ENCODE measurements around the gene SETDB2.

SETDB2 gene

DNA sequence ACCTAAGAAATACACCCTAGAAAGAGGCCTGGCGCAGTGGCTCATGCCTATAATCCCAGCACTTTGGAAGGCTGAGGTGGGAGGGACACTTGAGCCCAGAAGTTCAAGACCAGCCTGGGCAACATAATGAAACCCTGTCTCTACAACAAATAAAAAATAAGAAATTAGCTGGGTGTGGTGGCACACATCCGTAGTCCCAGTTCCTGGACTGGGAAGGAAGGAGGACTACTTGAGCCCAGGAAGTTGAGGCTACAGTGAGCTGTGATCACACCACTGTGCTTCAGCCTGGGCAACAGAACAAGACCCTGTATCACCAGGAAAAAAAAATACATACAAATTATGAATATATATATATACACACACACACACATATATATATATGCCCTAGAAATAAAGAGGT is 94.3 kb downstream of the SETDB2 start:
- Histone ChIP-seq H3K27ac (no peak overlapping the region), H3K36me3 (replicated peaks) (peaks cover 3% of the 10 kb centered on the region), H3K27me3 (replicated peaks) (no peaks in the 10 kb centered on the region), H3K4me3 (ENCODE audit: low read depth, low read length) (no peak overlapping the region)
- TF ChIP-seq, protein P1, sequence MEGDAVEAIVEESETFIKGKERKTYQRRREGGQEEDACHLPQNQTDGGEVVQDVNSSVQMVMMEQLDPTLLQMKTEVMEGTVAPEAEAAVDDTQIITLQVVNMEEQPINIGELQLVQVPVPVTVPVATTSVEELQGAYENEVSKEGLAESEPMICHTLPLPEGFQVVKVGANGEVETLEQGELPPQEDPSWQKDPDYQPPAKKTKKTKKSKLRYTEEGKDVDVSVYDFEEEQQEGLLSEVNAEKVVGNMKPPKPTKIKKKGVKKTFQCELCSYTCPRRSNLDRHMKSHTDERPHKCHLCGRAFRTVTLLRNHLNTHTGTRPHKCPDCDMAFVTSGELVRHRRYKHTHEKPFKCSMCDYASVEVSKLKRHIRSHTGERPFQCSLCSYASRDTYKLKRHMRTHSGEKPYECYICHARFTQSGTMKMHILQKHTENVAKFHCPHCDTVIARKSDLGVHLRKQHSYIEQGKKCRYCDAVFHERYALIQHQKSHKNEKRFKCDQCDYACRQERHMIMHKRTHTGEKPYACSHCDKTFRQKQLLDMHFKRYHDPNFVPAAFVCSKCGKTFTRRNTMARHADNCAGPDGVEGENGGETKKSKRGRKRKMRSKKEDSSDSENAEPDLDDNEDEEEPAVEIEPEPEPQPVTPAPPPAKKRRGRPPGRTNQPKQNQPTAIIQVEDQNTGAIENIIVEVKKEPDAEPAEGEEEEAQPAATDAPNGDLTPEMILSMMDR (IDR thresholded peaks at IDR 0.05; ENCODE audit: low read depth, low read length, missing control alignments): no peak
- in situ Hi-C loops (cut with HindIII; ENCODE audit: low pct_ligation_motif_present, low sequenced_read_pairs): no loop called here
- no peak for DNase-seq

DNA sequence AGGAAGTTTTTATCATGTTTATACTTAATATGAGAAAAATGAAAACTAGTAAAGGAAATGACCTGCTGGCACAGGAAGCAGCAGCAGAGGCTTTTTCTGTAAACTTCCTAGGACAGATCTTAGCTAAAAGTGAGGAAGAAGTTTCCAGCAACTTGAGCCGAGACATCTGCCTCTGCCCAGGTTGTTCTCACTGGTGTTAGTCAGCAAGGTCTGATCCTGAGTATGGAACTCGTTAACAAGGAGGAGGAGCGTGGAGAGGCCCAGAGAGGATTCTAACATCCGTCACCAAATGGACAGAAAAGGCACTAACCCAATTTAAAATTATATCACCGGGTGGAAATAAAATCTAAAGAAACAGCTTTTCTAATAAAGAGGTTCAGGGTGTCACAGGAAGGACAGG is 95.2 kb downstream of the SETDB2 start:
- in situ Hi-C loops (cut with HindIII; ENCODE audit: low pct_ligation_motif_present, low sequenced_read_pairs): no loop called here
- no peak overlapping the region for H3K27ac ChIP-seq
- no peaks in the 10 kb centered on the region for H3K27me3 ChIP-seq (replicated peaks)
- H3K4me3 ChIP-seq (ENCODE audit: low read depth, low read length): no peak overlapping the region
- no peak for DNase-seq
- TF ChIP-seq, protein P1 (IDR thresholded peaks at IDR 0.05; ENCODE audit: low read depth, low read length, missing control alignments): no peak
- peaks cover 7% of the 10 kb centered on the region for H3K36me3 ChIP-seq (replicated peaks)

DNA sequence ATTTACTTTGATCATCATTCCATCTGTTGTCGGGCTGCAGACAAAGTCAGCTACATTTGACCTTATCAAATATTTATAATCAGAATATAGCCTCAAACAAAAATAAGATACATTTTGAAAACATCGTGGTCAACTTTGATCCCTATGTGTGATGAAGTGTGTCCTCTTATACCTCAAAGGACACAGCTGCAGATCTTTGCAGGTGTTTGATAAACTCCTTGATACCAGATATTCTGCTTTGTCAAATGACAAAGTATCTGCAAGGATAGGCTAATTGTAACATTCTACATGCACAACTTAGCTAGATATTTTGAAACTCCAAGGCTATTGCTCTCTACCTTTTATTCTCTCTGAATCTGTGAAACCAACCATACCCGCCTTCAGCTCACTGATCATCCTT is 95.7 kb downstream of the SETDB2 start:
- in situ Hi-C loops (cut with HindIII; ENCODE audit: low pct_ligation_motif_present, low sequenced_read_pairs): no loop called here
- no peak overlapping the region for H3K27ac ChIP-seq

DNA sequence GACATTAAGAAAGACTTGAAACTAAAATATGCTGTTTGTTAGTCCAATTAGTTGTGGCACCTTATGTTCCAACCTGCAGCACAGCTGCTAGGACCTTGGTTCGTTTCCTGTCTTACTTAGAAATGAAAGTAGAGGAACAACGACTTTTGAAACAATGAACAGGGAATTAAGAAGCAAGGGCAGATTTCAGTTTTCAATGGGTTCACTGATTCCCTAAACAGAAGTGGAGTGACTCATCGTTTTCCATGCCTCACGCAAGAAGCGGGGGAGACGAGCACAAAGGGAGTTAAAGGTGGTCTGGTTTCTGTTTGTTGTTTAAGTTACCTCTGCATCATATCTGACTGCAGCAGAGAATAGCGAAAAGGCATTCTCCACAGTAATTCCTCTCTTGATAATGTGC is 96.5 kb downstream of the SETDB2 start:
- in situ Hi-C loops (cut with HindIII; ENCODE audit: low pct_ligation_motif_present, low sequenced_read_pairs): no loop called here
- no peaks in the 10 kb centered on the region for H3K27me3 ChIP-seq (replicated peaks)
- no peak overlapping the region for H3K27ac ChIP-seq
- TF ChIP-seq, protein P1 (IDR thresholded peaks at IDR 0.05; ENCODE audit: low read depth, low read length, missing control alignments): no peak
- peaks cover 10% of the 10 kb centered on the region for H3K36me3 ChIP-seq (replicated peaks)
- no peak overlapping the region for H3K4me3 ChIP-seq (ENCODE audit: low read depth, low read length)
- DNase-seq: no peak

More for the DNA sequence above, 95.7 kb downstream of the SETDB2 start:
- TF ChIP-seq, protein P1 (IDR thresholded peaks at IDR 0.05; ENCODE audit: low read depth, low read length, missing control alignments): no peak
- H3K27me3 ChIP-seq (replicated peaks): no peaks in the 10 kb centered on the region
- peaks cover 10% of the 10 kb centered on the region for H3K36me3 ChIP-seq (replicated peaks)
- H3K4me3 ChIP-seq (ENCODE audit: low read depth, low read length): no peak overlapping the region
- no peak for DNase-seq

DNA sequence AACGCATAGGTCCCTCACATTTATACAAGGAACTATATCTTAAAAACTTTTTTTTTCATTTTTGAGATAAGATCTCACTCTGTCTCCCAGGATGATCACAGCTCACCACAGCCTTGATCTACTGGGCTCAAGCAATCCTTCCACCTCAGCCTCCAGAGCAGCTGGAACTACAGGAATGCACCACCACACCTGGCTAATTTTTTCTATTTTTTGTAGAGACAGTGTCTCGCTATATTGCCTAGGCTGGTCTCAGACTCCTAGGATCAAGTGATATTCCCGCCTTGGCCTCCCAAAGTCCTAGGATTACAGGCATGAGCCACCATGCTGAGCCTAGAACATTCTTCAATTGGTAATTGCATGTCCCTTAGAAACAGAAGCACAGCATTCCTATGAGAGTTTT is 99.6 kb downstream of the SETDB2 start:
- Histone ChIP-seq H3K36me3 (replicated peaks) (peaks cover 10% of the 10 kb centered on the region), H3K27ac (no peak overlapping the region), H3K4me3 (ENCODE audit: low read depth, low read length) (no peak overlapping the region), H3K27me3 (replicated peaks) (no peaks in the 10 kb centered on the region)
- in situ Hi-C loops (cut with HindIII; ENCODE audit: low pct_ligation_motif_present, low sequenced_read_pairs): no loop called here
- DNase-seq: no peak
- TF ChIP-seq, protein P1 (IDR thresholded peaks at IDR 0.05; ENCODE audit: low read depth, low read length, missing control alignments): no peak
